ENCODE results near the gene GPR156.

GPR156 gene

DNA sequence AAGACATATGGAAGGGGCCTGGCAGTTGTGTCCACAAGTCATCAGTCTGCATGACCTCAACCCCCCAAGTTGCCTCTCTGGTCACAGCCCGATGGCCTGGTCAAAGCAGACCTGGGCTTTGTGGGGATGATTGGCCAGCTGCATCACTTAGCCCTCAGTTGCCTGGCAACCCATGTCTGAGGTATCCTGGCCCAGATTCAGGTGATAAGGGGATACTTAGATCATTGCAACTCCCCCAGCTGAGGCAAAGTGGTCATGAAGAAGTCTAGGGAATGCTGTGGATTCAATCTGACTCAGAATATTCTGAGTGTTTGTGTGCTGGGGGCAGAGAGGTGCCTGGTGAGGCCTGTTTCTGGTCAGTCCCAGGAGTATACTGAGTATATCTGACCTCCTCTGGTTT lies 5.0 kb downstream of the GPR156 start:
- Histone ChIP-seq H3F3A (ENCODE audit: insufficient read depth, low read length) (no peaks in the 10 kb centered on the region), H3K9ac (ENCODE audit: low read length) (no peak overlapping the region), H3K4me2 (ENCODE audit: low read length) (no peak overlapping the region), H3K27me3 (ENCODE audit: insufficient read depth, low read length) (no peaks in the 10 kb centered on the region), H3K27ac (ENCODE audit: low read depth, low read length, poor library complexity, severe bottlenecking) (no peak overlapping the region), H3K9me2 (ENCODE audit: low read depth, low read length) (no peaks in the 10 kb centered on the region), H3K79me2 (ENCODE audit: insufficient read depth, low read length) (no peaks in the 10 kb centered on the region), H3K36me3 (ENCODE audit: insufficient read depth, low read length) (no peaks in the 10 kb centered on the region), H3K4me3 (ENCODE audit: low read depth, low read length, poor library complexity, severe bottlenecking) (no peak overlapping the region), H3K9me3 (ENCODE audit: low read length) (no peaks in the 10 kb centered on the region), H2AFZ (ENCODE audit: low read length) (no peak overlapping the region), H4K20me1 (ENCODE audit: insufficient read depth, low read length) (no peaks in the 10 kb centered on the region), H3K4me1 (ENCODE audit: insufficient read depth, low read length, severe bottlenecking) (no peaks in the 10 kb centered on the region)
- no peak for TF ChIP-seq CTCF (IDR thresholded peaks at IDR 0.05; ENCODE audit: low read length)
- TF ChIP-seq EZH2 (IDR thresholded peaks at IDR 0.05; ENCODE audit: borderline replicate concordance, low read length), result no peak

- H3K27me3 ChIP-seq (ENCODE audit: insufficient read depth, low read length), result no peaks in the 10 kb centered on the region
- H3F3A ChIP-seq (ENCODE audit: insufficient read depth, low read length), result no peaks in the 10 kb centered on the region
- no peak overlapping the region for H3K4me3 ChIP-seq (ENCODE audit: low read depth, low read length, poor library complexity, severe bottlenecking)
- no peaks in the 10 kb centered on the region for H3K9me2 ChIP-seq (ENCODE audit: low read depth, low read length)
- H3K4me1 ChIP-seq (ENCODE audit: insufficient read depth, low read length, severe bottlenecking), result no peaks in the 10 kb centered on the region
- no peaks in the 10 kb centered on the region for H4K20me1 ChIP-seq (ENCODE audit: insufficient read depth, low read length)
- no peaks in the 10 kb centered on the region for H3K36me3 ChIP-seq (ENCODE audit: insufficient read depth, low read length)
- no peak overlapping the region for H3K27ac ChIP-seq (ENCODE audit: low read depth, low read length, poor library complexity, severe bottlenecking)
- no peak overlapping the region for H3K4me2 ChIP-seq (ENCODE audit: low read length)
- H3K9me3 ChIP-seq (ENCODE audit: low read length), result no peaks in the 10 kb centered on the region
- no peaks in the 10 kb centered on the region for H3K79me2 ChIP-seq (ENCODE audit: insufficient read depth, low read length)
- TF ChIP-seq CTCF (IDR thresholded peaks at IDR 0.05; ENCODE audit: low read length) (no peak), EZH2 (IDR thresholded peaks at IDR 0.05; ENCODE audit: borderline replicate concordance, low read length) (no peak)
- H2AFZ ChIP-seq (ENCODE audit: low read length), result no peak overlapping the region
- H3K9ac ChIP-seq (ENCODE audit: low read length), result no peak overlapping the region
Observed at GRCh38 chr3:120276767-120277166, 8.3 kb downstream of the GPR156 start.

- Histone ChIP-seq H3K9me3 (ENCODE audit: low read length) (no peaks in the 10 kb centered on the region), H3K4me1 (ENCODE audit: insufficient read depth, low read length, severe bottlenecking) (no peaks in the 10 kb centered on the region), H3K4me2 (ENCODE audit: low read length) (no peak overlapping the region), H3K79me2 (ENCODE audit: insufficient read depth, low read length) (no peaks in the 10 kb centered on the region), H3K27ac (ENCODE audit: low read depth, low read length, poor library complexity, severe bottlenecking) (no peak overlapping the region), H3K36me3 (ENCODE audit: insufficient read depth, low read length) (no peaks in the 10 kb centered on the region), H2AFZ (ENCODE audit: low read length) (no peak overlapping the region), H3K9me2 (ENCODE audit: low read depth, low read length) (no peaks in the 10 kb centered on the region), H3K27me3 (ENCODE audit: insufficient read depth, low read length) (no peaks in the 10 kb centered on the region), H3F3A (ENCODE audit: insufficient read depth, low read length) (no peaks in the 10 kb centered on the region), H3K9ac (ENCODE audit: low read length) (no peak overlapping the region), H3K4me3 (ENCODE audit: low read depth, low read length, poor library complexity, severe bottlenecking) (no peak overlapping the region), H4K20me1 (ENCODE audit: insufficient read depth, low read length) (no peaks in the 10 kb centered on the region)
- no peak for TF ChIP-seq EZH2 (IDR thresholded peaks at IDR 0.05; ENCODE audit: borderline replicate concordance, low read length)
- no peak for TF ChIP-seq CTCF (IDR thresholded peaks at IDR 0.05; ENCODE audit: low read length)
Observed at GRCh38 chr3:120275618-120276017, 9.4 kb downstream of the GPR156 start.

Measured in OCI-LY1 (cell line).